ENCODE measurements around the gene SLC12A7. TPM values are rescaled to one million over a fixed set of nuclear protein-coding genes. Genes with fewer than 3 reads are reported as not detected.
"Not testable (repeated sequence)": the region's sequence is repeated elsewhere in the genome, so short reads cannot be mapped to it uniquely, and the experiment has no call there.

SLC12A7 gene
- total RNA-seq, 2 experiments from 2014 or later: 101 to 111 TPM

GRCh38 chr5:1000831-1001230, 111.0 kb downstream of the SLC12A7 start:
- H3K4me1 Mint-ChIP-seq (ENCODE audit: low read depth): peaks cover 37% of the 10 kb centered on the region
- CTCF ChIA-PET: interaction anchor here (1.4 kb wide), 1 partner anchor 77 kb away, joined by 6 read pairs; no protein-coding TSS in a partner anchor
- peaks cover 27% of the 10 kb centered on the region for H3K27me3 Mint-ChIP-seq (ENCODE audit: low read depth)
- DNase-seq; POLR2A ChIA-PET; ATAC-seq; H3K4me3 Mint-ChIP-seq; H3K27ac Mint-ChIP-seq; H3K9me3 Mint-ChIP-seq (ENCODE audit: insufficient read depth); H3K36me3 Mint-ChIP-seq (ENCODE audit: low read depth): not testable (repeated sequence)

Small RNAs within 50 kb of the gene (microRNA-seq; reads per million reads assigned to microRNA genes)
- gene MIR4635: not detected

Other genes with a start within 250 kb of the SLC12A7 start
- 10 to 100 TPM; 58.9 to 60.7 TPM for gene BRD9, start 219.3 kb downstream of the SLC12A7 start, total RNA-seq
- gene TRIP13, start 219.2 kb downstream of the SLC12A7 start, total RNA-seq: 10 to 100 TPM; 38.6 to 42.6 TPM
- 1 to 10 TPM; 1.3 to 3.2 TPM for gene NKD2, start 103.3 kb downstream of the SLC12A7 start, total RNA-seq
- gene SLC6A19, start 89.5 kb upstream of the SLC12A7 start, total RNA-seq: not detected
- not detected for gene SLC6A18, start 113.3 kb upstream of the SLC12A7 start, total RNA-seq
- under 1 TPM; 0.29 to 0.44 TPM for gene TERT, start 183.0 kb upstream of the SLC12A7 start, total RNA-seq
- 10 to 100 TPM; 80.0 to 83.8 TPM for gene CLPTM1L, start 233.0 kb upstream of the SLC12A7 start, total RNA-seq